ENCODE data around the gene PTPRCAP.

The PTPRCAP gene

DNA sequence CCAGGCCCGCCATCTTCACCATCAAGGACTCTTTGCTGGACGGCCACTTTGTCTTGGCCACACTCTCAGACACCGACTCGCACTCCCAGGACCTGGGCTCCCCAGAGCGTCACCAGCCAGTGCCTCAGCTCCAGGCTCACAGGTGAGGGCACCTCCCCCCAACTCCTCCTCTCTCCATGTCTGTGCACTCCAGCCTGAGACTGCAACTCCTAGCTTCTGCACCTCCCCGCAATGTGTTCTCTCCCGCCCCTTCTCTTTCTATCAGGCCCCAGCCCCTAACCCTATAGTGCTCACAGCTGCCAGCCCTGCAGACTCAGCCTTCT, 41.3 kb downstream of the PTPRCAP start:
- no peak for DNase-seq (ENCODE audit: low spot score)

DNA sequence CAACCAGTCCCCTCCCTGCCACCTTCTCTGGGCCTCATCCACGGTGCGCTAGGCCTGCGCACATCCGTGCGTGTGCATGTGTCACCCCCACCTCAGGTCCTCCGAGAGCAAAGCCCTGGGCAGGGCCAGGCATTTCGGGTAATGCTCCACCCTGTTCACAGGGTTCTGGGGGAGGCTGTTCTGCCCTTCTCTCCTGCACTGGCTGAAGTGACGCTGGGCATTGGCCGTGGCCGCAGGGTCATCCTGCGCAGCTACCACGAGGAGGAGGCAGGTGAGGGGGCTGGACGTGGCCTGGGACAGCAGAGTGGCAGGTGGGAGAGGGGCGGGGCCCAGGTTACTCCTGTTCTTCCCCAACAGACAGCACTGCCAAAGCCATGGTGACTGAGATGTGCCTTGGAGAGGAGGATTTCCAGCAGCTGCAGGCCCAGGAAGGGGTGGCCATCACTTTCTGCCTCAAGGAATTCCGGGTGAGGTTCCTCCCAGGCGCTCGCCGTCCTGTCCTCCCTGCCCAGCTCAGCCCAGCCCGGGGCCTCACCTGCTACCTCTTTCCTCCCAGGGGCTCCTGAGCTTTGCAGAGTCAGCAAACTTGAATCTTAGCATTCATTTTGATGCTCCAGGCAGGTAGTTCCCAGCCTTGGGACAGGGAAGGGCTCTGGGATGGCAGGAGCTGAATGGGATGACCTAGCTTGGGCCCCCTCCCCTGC, 41.8 kb downstream of the PTPRCAP start:
- DNase-seq (ENCODE audit: low spot score), result no peak

DNA sequence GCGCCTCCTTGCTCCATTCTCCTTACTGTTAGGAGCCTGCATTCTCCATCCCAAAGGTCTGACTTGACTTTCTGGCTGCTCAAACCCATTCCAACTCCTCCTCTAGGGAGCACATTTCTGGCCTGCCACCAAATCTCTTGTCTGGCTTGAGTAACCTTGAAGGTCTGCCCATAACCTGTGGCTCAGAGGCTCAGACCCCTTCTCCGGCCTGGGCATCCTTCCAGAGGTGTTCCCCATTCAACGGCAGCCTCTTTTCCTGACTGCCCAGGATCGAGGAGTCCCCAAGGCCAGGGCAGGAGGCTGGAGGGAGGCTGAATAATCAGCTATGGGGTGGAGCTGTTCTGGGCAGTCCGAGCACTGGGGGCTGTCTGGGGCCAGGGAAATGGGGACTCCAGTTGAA, 43.5 kb downstream of the PTPRCAP start:
- no peak for DNase-seq (ENCODE audit: low spot score)

DNA sequence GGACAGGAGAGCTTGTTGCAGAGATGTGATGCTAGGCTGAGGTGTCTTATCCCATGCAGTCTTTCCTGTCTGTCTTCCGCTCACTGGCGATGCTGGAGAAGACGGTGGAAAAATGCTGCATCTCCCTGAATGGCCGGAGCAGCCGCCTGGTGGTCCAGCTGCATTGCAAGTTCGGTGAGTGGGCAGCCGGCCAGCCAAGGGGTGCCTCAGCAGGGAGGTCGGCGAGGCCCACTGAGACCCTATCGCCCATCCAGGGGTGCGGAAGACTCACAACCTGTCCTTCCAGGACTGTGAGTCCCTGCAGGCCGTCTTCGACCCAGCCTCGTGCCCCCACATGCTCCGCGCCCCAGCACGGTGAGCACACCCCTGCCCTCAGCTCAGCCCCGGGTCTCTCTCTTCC, 44.0 kb downstream of the PTPRCAP start:
- no peak for DNase-seq (ENCODE audit: low spot score)

DNA sequence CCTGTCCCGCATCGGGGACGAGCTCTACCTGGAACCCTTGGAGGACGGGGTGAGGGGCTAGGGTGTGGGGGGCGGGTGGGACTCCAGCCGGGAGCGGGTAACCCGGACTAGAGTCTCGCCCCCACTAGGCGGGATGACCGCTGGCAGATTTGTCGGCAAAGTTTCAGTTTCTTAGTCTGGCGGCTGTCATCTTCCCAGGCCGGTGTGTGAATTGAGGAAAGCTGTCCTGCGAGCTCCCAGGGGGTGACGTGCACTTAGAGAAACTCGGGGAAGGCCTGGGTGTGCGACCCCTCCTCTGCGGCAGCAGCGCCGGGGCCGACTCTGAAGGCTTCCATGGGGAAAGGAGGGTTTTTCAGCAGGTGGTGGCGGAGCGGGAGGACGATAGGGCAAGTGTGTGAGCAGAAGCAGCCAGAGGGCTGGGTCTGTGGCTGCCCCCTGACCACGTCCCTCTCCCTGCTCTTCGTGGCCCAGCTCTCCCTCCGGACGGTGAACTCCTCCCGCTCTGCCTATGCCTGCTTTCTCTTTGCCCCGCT, 45.2 kb downstream of the PTPRCAP start:
- no peak for DNase-seq (ENCODE audit: low spot score)

DNA sequence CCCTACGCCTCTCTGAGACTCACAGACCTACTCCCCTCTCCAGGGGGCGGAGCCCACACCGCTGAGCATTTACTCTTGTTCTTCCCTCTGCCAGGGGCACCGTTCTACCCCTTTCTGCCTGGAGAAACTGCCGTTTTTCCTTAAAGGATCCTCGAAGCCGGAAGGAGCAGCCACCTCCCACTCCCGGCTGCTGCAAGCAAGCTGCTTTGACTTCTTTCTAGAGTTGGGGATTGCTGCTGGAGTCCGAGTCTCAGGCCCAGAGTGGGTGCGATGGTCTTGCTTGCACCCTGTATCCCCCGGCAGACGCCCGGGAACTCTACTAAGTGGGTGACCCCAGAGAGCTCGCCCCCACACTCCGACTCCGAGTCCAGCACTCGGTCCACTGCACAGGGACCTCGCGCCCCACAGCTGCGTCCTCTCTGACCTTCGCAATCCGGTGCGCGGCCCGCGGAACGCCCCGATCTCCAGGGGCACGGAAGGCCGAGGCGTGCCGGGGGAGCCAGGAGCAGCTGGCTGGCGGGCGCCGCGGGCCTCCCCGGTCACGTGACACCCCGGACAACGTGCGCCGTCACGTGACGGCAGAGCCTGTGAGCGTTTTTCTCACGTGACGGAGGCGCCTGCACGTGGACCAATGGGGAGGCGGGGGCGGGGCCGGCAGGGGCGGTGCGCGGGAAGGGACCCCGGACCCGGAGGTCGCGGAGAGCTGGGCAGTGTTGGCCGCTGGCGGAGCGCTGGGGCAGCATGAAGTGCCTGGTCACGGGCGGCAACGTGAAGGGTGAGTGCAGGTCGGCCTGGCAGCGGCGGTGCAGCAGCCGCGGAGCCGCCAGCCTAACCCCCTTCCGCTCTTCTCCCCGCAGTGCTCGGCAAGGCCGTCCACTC, 45.9 kb downstream of the PTPRCAP start, which contains the start of gene RAD9A:
Gene RAD9A, plus strand, starts transcription at position 683 of the 879 bp plus-strand sequence. Its CDS starts 59 bp downstream, at position 742.
- peak; percentile 98 for DNase-seq (ENCODE audit: low spot score)

DNA sequence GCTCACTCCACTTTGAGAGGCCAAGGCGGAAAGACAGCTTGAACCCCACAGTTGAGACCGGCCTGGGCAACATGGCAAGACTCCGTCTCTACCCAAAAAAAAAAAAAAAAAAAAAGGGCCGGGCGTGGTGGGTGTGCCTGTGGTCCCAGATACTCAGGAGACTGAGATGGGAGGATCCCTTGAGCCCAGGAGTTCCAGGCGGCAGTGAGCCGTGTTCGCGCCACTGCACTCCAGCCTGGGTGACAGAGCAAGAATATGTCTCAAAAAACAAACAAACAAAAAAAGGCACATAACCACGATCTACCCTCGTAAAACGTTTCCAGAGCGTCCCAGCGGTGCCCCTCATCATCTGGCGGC, 46.6 kb downstream of the PTPRCAP start:
- no peak for DNase-seq (ENCODE audit: low spot score)

DNA sequence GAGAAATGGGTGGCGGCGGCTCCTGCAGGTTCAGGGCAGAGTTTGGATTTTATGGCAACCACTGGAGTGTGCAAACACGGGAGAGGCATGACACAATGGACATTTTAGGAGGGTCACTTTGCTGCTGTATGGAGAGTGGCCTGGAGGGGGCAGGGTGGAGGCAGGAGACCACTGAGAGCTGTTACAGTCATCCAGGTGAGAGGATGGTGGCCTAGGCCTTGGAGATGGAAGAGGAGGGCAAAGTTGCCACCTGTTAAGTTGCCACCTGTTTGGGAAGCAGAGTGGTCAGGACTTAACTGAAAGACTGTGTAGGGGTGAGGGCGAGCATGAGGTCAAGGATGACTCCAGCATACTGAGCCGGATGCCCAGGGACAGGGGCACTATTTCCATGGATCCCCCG, 48.0 kb downstream of the PTPRCAP start:
- DNase-seq (ENCODE audit: low spot score), result peak; percentile 49

DNA sequence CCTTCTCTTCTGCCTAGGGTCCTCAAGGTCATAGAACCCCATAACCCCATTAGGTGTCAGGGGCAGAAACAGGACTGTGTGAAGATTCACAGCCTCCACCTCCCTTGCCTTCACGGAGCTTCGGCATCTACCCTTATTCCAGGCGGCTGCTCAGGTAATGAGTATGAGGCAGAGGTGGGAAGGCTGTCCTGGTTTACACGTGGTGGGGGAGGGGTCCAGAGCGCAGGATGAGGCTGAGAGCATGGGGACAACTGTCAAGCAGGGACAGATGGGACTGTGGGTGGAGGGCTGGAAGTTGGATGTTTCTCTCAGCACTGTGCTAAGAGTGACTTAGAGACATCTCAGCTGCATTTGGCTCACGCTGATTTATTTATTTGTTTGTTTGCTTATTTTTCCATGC, 50.0 kb downstream of the PTPRCAP start:
- DNase-seq (ENCODE audit: low spot score), result no peak

DNA sequence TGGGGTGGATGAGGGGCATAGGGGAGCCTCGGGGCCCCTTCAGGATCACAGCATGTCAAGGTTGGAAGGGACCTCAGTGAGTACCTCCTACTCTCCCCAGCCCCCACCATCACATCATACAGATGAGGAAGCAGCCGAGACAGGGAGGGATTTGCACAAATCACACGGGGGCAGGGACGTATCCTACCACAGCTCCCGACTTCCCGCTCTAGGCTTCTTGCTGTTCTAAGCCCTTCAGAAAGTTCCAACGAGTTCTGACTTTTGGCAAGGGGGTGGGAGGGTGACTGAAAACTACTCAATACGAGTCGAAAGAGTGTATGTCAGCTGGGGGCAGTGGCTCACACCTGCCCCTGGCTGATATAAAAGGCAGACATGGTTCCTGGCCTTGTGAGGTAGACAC, 50.4 kb downstream of the PTPRCAP start:
- DNase-seq (ENCODE audit: low spot score), result no peak

Data from GM03348 (cell line).